ENCODE measurements around the gene SELENOT. TPM values are rescaled to one million over a fixed set of nuclear protein-coding genes. Genes with fewer than 3 reads are reported as not detected.

SELENOT gene
- 48.3 to 57.0 TPM (median 53.4 TPM) in 3 replicates for total RNA-seq (2021)
- percentile 92 among the genes with signal in this experiment for Bru-seq, nascent RNA
- long read RNA-seq, experiment 1, transcript SELENOT-202 (6 exons, 3,469 nt), result major isoform, 321 of 342 reads
- long read RNA-seq, experiment 1, partial matches to known transcripts, result 4 of 342 reads
- long read RNA-seq, experiment 1, other reads (novel, unspliced or antisense), result 10 of 342 reads
- long read RNA-seq, experiment 2, transcript SELENOT-202 (6 exons, 3,469 nt), result major isoform, 75 of 104 reads
- long read RNA-seq, experiment 2, partial matches to known transcripts, result 18 of 104 reads
- long read RNA-seq, experiment 2, other reads (novel, unspliced or antisense), result 10 of 104 reads
- long read RNA-seq, experiment 3, transcript SELENOT-202 (6 exons, 3,469 nt), result major isoform, 302 of 309 reads
- long read RNA-seq, experiment 3, partial matches to known transcripts, result 3 of 309 reads
- long read RNA-seq, experiment 3, other reads (novel, unspliced or antisense), result 3 of 309 reads

- POLR2A ChIA-PET, result interaction anchor here (0.6 to 2.7 kb wide), 7 partner anchors 8 to 633 kb away, joined by 3 to 11 read pairs (median 4); partner anchors contain the start of genes EIF2A, ERICH6, PFN2 and SERP1
- no peak for TF ChIP-seq ZBTB21 (CRISPR knock-in tag; IDR thresholded peaks at IDR 0.05; ENCODE audit: borderline replicate concordance)
- TF ChIP-seq USF1 (CRISPR knock-in tag; IDR thresholded peaks at IDR 0.05), result no peak
- no peak for TF ChIP-seq NFATC4 (CRISPR knock-in tag; IDR thresholded peaks at IDR 0.05)
- no peak for TF ChIP-seq E2F4 (CRISPR knock-in tag; IDR thresholded peaks at IDR 0.05; ENCODE audit: borderline replicate concordance, low read depth)
- 0 out of 2 replicates have a peak, but pooled peaks have one; percentile 12 for TF ChIP-seq IRF2 (CRISPR knock-in tag; IDR thresholded peaks at IDR 0.05; ENCODE audit: borderline replicate concordance, low read depth)
- 0 out of 2 replicates have a peak, but pooled peaks have one; percentile 44 for TF ChIP-seq SMAD4 (CRISPR knock-in tag; IDR thresholded peaks at IDR 0.05)
- no peak for TF ChIP-seq NFE2L1 (CRISPR knock-in tag; IDR thresholded peaks at IDR 0.05)
- TF ChIP-seq E2F5 (CRISPR knock-in tag; IDR thresholded peaks at IDR 0.05), result 0 out of 2 replicates have a peak, but pooled peaks have one; percentile 43
- TF ChIP-seq CDX4 (CRISPR knock-in tag; IDR thresholded peaks at IDR 0.05; ENCODE audit: borderline replicate concordance), result no peak
- peak; percentile 90 for TF ChIP-seq MYBL2 (CRISPR knock-in tag; IDR thresholded peaks at IDR 0.05)
- no peak for TF ChIP-seq MLX (CRISPR knock-in tag; IDR thresholded peaks at IDR 0.05)
- TF ChIP-seq SP1 (CRISPR knock-in tag; conservative IDR thresholded peaks at IDR 0.05), result no peak; the same call in 1 of the 2 replicates
- TF ChIP-seq MXD4 (CRISPR knock-in tag; IDR thresholded peaks at IDR 0.05; ENCODE audit: borderline replicate concordance), result no peak
- TF ChIP-seq FOXJ3 (CRISPR knock-in tag; IDR thresholded peaks at IDR 0.05; ENCODE audit: borderline replicate concordance), result 0 out of 2 replicates have a peak, but pooled peaks have one; percentile 43
- no peak for TF ChIP-seq SOX15 (CRISPR knock-in tag; IDR thresholded peaks at IDR 0.05)
- TF ChIP-seq PRDM15 (CRISPR knock-in tag; IDR thresholded peaks at IDR 0.05), result no peak
- TF ChIP-seq ATF6 (CRISPR knock-in tag; IDR thresholded peaks at IDR 0.05), result no peak
- no peak for TF ChIP-seq ZNF396 (CRISPR knock-in tag; IDR thresholded peaks at IDR 0.05; ENCODE audit: borderline replicate concordance)
- peak; percentile 85; the same call in 1 of the 2 replicates for TF ChIP-seq ARID4B (CRISPR knock-in tag; IDR thresholded peaks at IDR 0.05; ENCODE audit: borderline replicate concordance)
Observed at GRCh38 chr3:150603153-150603979, at the start of gene SELENOT. SELENOT (plus strand) TSS chr3:150603321; CDS start chr3:150603363, 42 bp downstream.

More at GRCh38 chr3:150603153-150603979, at the start of gene SELENOT:
- Mint-ChIP-seq H3K4me1 (peaks cover 78% of the 10 kb centered on the region), H3K9me3 (no peaks in the 10 kb centered on the region), H3K27ac (peak within 1 kb of the TSS; percentile 92), H3K4me3 (peak within 1 kb of the TSS; percentile 92), H3K36me3 (peaks cover 11% of the 10 kb centered on the region), H3K27me3 (ENCODE audit: low read depth) (no peaks in the 10 kb centered on the region)
- peak; percentile 87 for ATAC-seq
- peak; percentile 94 for DNase-seq (ENCODE audit: low spot score)
- CTCF ChIA-PET, result interaction anchor here (1.0 kb wide), 1 partner anchor 108 kb away, joined by 3 read pairs; no protein-coding TSS in a partner anchor
